AG08395 (cell line): Measurements from ENCODE around the gene ROR1.

Experiments
- DNase-seq: peaks from one replicate; pipeline ENCODE4 v3.0.0; 2012; ENCODE audit warnings: mixed read lengths, low spot score

Gene ROR1

DNA sequence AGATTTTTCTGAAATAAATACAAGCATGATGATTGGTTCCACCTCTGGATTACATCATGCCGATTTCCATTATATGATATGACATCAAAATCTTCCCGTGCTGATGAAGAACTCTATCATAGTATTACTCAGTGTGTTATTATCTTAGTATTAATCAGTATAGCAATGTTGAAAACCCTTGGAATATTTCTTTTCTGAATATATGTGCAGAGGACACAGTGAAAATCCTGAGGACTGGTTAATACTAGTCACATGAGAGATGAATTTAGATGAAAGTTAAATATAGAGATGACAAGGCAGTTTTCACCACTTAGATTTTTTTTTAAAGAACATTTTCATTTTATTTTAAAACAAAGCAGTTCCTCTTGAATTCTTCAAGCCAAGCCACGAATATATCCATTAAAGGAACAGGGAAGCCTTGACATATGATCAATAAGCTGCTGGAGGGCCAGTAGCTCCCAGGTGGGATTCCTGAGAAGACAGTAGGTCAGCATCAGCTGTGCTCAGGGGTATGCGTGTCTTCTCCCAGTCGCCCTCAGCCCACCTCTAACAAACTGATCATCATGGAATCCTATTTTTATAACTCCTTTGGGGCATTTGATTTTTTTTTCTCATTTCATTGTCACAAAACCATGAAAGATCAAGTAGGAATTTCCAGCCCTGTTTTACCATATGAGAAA lies 373.4 kb downstream of the ROR1 start:
- DNase-seq, result no peak

DNA sequence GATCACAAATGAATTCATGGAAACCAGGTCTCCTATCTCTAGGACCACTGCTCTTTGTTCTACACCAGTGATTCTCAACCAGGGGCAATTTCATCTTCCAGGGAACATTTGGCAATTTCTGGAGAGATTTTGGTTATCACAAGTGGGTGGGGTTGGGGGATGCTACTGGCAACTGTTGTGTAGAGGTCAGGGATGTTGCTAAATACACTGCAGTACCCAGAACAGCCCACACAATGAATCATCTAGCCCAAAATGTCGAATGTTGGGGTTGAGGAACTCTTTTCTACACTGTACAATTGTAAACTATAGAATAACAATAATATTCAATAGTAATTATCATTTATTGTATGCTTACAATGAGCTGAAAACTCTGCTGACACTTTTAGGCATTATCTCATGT lies 373.9 kb downstream of the ROR1 start:
- DNase-seq, result no peak

DNA sequence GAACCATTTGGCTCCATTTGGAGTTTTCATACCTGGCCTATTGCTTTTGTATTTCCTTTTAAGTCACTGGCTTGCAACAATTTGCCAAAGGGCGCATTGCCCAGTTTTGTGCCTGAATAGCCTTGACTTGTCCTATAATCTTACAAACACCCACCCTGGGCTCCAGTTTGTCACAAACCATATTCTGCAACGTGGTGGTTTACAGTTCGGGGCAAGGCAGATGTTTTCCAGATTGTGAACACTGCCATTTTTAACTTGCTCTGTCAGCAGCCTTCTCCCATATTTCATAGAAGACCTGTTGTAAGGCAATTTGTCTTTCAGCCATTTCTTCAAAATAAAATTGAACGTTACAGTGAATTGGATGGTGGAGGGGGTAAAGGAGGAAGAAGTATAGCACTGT lies 376.4 kb downstream of the ROR1 start:
- no peak for DNase-seq

DNA sequence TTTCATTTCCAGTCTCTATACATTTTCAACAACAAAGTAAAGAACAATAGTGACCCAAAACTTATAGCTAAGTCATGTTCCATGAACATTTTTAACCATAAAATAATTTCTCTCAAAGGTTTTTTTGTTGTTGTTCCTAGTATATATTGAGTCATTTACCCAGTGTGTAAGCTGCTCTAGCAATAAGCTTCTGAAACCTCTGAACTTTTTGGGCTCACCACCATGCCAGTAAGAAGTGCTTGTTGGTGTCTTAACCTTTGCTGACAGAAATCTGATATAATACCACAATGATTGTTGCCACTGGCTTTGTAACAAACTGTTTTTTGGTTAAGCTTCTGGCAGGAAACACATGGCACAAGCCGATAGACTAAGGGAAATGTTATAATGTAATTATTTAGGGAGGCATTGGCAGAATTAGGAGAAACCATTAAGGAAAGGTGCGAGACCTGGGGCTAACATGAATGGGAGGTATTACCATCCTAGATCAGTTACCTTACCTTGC lies 377.0 kb downstream of the ROR1 start:
- DNase-seq, result no peak

GRCh38 chr1:64155278-64155677 lies 381.5 kb downstream of the ROR1 start:
- DNase-seq, result no peak

GRCh38 chr1:64161357-64161941 lies 387.6 kb downstream of the ROR1 start:
- DNase-seq, result peak; percentile 79

DNA sequence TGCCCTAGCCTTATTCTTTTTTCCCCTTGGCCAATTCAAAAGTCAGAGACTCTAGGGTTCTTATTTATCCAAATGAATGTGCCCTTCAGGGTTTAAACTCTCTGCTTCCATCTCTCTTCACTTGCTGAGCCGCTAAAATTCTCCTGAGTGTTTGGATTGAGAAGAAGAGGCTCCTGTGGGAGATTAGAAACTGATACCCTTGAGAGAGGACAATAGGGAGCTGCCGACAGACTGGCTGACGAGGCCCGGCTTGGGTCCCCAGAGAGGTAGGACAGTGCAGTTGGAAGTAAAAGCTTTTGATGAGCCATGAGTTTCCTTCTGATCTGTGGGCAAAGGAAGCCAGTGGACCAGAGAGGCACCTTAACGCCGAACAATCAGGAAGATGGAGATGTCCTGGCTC lies 388.3 kb downstream of the ROR1 start:
- no peak for DNase-seq

DNA sequence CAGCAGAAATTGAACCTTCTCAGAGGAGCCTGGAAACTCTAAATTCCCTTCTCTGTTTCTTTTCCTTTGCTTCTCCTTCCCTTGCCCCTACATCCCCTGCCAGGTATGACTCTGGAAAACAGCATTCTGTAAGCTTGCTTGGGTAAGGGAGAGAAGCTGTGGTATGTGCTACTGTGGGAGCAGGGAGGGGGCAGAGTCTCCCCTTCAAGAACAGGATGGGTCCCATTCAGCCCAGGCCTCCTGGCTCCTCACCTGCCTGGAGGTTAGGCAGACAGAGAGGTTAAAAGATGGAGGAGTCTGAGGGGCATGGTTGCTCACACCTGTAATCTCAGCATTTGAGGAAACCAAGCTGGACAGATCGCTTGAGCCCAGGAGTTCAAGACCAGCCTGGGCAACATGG lies 389.0 kb downstream of the ROR1 start:
- DNase-seq, result no peak

DNA sequence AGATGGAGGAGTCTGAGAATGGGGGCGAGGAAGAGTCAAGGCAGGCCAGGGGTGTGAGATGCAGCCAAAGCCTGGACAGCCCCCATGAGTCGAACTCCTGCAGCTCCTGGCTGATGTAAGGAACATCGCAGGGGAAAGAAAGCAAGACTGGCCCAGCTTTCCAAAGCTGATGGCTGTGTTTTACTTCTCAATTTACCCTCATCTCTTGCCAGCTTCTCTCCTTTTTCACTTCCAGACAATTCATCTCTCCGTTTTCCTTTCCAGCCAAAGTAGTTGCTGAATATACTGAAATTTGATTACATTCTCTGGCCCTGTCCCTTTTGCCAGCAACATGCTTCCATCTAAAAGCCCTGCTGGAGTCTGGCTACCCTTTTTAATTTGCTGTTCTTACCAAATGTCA lies 389.6 kb downstream of the ROR1 start:
- no peak for DNase-seq

DNA sequence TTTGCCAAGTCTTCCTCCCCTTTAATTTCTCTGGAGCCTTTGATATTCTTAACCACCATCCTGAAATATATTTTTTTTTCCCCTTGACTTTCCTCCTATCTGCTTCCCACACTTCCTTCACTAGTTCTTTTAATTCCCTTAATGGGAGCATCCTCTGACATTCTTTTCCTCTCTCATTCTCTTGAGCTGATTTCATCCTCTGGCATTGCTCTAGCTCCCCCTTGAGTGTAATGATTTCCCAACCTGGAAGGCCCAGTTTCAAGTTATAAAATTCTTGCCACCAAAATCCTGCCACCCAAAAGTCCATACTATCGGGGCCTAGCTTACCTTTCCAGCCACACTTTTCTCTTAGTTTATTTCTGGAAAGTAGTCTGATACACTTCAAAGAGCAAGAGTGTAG lies 390.2 kb downstream of the ROR1 start:
- peak; percentile 72 for DNase-seq

GRCh38 chr1:64166629-64167028 lies 392.8 kb downstream of the ROR1 start:
- DNase-seq, result no peak

GRCh38 chr1:64167176-64167575 lies 393.4 kb downstream of the ROR1 start:
- DNase-seq, result peak; percentile 9

GRCh38 chr1:64171246-64171645 lies 397.4 kb downstream of the ROR1 start:
- no peak for DNase-seq

- DNase-seq, result peak; percentile 35
These were observed 398.0 kb downstream of the ROR1 start for GRCh38 chr1:64171797-64172281.

DNA sequence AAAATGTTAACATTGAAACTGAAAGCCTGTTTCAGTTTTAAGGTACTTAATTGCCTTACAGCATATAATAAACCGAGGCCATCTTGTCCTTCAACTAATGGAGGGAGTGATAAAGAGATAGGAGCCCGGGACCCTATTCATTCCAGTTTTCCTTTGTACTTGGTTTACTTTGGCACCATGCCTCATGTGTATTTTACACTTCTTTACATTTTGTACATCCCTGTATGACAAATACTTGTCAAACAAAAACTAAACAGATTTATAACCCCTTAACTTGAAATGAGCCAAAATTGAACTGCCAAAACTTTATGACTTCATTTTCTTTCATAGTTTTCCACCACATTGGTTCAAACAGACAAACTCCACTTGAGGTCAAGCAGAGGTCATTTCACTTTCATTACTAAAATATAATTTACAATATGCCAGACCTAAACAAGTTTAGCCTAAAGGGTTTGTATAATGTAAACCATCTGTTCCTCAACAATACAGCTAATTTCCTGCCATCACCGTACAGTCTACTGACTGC lies 398.7 kb downstream of the ROR1 start:
- DNase-seq, result no peak

GRCh38 chr1:64173336-64173940 lies 399.6 kb downstream of the ROR1 start:
- no peak for DNase-seq

DNA sequence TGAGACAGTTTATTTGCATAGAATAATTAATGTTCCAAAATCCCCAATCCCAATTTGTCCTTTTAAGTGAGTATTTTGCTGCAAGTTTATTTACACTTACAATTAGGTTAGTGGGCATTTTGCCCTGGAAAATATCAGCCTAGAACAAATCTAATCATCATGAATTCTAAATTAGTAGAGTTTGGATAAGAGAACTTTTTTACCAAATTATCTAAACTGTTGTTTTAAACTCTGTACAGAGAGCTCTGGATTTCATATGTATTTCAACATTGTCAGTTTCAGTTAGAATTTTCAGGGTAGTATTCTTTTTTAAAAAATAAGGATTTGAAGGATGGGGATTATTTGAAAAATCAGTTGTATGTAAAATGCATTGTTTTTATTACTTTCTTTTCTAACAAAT lies 401.8 kb downstream of the ROR1 start:
- no peak for DNase-seq

DNA sequence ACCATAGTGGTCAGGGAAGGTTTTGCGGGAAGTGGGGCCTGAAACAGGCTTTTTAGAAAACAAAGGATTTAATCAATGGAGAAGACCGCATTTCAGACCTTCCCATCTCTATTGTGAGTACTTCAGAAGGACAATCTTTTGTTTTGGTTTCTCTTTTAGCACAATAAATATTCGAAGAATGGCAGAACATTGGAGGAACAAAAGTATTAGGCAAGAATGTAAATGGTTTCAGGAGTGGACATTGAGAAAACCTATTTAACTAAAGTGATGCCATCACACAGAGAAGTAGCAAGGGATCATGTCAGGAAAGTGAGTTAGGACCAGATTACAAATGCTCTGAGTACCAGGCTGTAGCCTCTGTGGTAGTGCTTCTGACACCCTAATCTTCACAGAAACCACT lies 402.8 kb downstream of the ROR1 start:
- no peak for DNase-seq

GRCh38 chr1:64179588-64179987 lies 405.8 kb downstream of the ROR1 start:
- DNase-seq, result no peak

GRCh38 chr1:64182207-64182606 lies 408.4 kb downstream of the ROR1 start:
- no peak for DNase-seq

DNA sequence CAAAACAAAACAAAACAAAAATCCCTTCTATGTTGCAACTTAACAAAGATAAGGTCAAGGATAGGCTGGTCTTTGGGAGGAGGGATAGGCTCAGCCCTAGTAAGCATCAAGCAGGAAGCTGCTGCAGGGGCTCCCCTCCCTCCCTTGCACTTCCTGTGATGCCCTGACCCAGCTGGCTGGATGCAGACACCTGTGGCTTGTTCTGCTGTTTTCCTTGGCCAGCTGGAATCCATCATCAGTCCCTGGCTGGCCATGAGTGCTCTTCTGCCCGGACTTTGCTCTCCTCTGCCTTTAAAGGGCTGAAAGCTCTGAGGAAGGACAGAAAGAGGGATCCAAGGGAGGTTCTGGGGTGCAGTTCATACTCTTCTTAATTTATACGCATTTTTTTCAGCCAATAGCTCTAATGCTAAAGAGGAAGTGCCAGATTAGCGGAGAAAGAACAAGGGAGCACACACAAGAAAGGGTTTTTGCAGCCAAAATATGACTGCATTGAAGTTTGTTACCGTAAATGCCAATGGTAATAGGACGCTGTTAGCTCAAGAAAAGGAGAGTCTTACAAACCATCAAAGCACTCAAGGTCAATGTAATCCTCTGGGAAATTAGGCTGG lies 409.7 kb downstream of the ROR1 start:
- DNase-seq, result no peak

- no peak for DNase-seq
These were observed 410.2 kb downstream of the ROR1 start for GRCh38 chr1:64184003-64184440.
